Thyroid gland (tissue), 4 donors: ENCODE results near the gene VWF. TPM values are rescaled to one million over a fixed set of nuclear protein-coding genes. Genes with fewer than 3 reads are reported as not detected.

Experiments
- DNase-seq, 2 donors: peaks; one replicate each; pipeline ENCODE4 v3.0.0-alpha.2; 2019
- H3K27ac ChIP-seq, 3 donors: fragments of 200-600 bp; sonication (generic); 1 replicate in 2 of 3; 2 replicates in 1 of 3; pipeline ENCODE4 v1.5.1; 2016 to 2019; ENCODE audit warnings: mild to moderate bottlenecking in 1 of 3, moderate library complexity in 1 of 3
- H3K27me3 ChIP-seq: fragments of 200-600 bp; sonication (generic); one replicate; pipeline ENCODE4 v1.5.1; 2019
- H3K36me3 ChIP-seq, 2 donors: fragments of 200-600 bp; sonication (generic); one replicate each; pipeline ENCODE4 v1.5.1; 2016 to 2019
- H3K4me1 ChIP-seq, 2 donors: fragments of 200-600 bp; sonication (generic); one replicate each; pipeline ENCODE4 v1.5.1; 2017 to 2019
- H3K4me3 ChIP-seq, 3 donors: fragments of 200-600 bp; sonication (generic); replicated peaks in 1 of 3; 1 replicate in 2 of 3; 2 replicates in 1 of 3; pipeline ENCODE4 v1.5.1; 2016; ENCODE audit warnings: mild to moderate bottlenecking in 1 of 3
- H3K9me3 ChIP-seq: fragments of 200-600 bp; sonication (generic); one replicate; pipeline ENCODE4 v1.5.1; 2017
- CTCF ChIP-seq, 6 experiments: fragments of 200-600 bp in 3 of 6; fragments of 450-650 bp in 3 of 6; sonication (generic) in 3 of 6; IDR thresholded peaks; one replicate each; pipeline ENCODE4 v1.5.1; 2016 to 2019; ENCODE audit warnings: antibody characterized with exemption in 6 of 6, mild to moderate bottlenecking in 2 of 6, inconsistent platforms in 1 of 6, moderate library complexity in 1 of 6
- POLR2A ChIP-seq, 2 donors: fragments of 450-650 bp; IDR thresholded peaks; one replicate each; pipeline ENCODE4 v1.6.1; 2017; ENCODE audit warnings: antibody characterized with exemption in 2 of 2, mild to moderate bottlenecking in 2 of 2, moderate library complexity in 1 of 2
- WGBS, 2 donors: methylation state at CpG; one replicate each; pipeline ENCODE4 v1.1.5; 2017; 5-methylcytosine and 5-hydroxymethylcytosine counted together
- intact Hi-C: fragments of 100-400 bp; cut with DNase I; formaldehyde crosslinking; loops from one replicate; pipeline ENCODE4 v1.15.1; 2023
- total RNA-seq, 4 donors: library from RNA; depleted of rRNA; stranded (reverse); fragments of >200 nt; gene quantifications; one replicate each; pipeline ENCODE4 v1.2.3, GENCODE V29; 2016

The VWF gene
- total RNA-seq, 4 donors from 2014 or later, result 54.3 to 169 (median 98.5) TPM

- Histone ChIP-seq H3K27me3 (no peaks in the 10 kb centered on the region), H3K27ac (no peak overlapping the region), H3K4me3 (no peak overlapping the region), H3K9me3 (no peaks in the 10 kb centered on the region), H3K4me1 (peaks cover 0 to 22% of the 10 kb centered on the region in 2 donors), H3K36me3 (no peaks in the 10 kb centered on the region)
- intact Hi-C loops, result no loop called here
- TF ChIP-seq CTCF (IDR thresholded peaks at IDR 0.05) (no peak), POLR2A (IDR thresholded peaks at IDR 0.05) (no peak)
- 93 to 99% methylated on average over 6 of the region's 6 CpGs for WGBS, 2 donors
- no peak for DNase-seq
These were observed 39.5 kb downstream of the VWF start for GRCh38 chr12:6084969-6085450.

- H3K27me3 ChIP-seq, result no peaks in the 10 kb centered on the region
- WGBS, 2 donors, result 46 to 53% methylated on average over 7 of the region's 7 CpGs
- no peaks in the 10 kb centered on the region for H3K36me3 ChIP-seq
- H3K9me3 ChIP-seq, result no peaks in the 10 kb centered on the region
- DNase-seq, result peak in 1 of 2 donors; percentile 27
- peak overlapping the region in 1 of 3 donors; percentile 6 for H3K27ac ChIP-seq
- H3K4me3 ChIP-seq, result no peak overlapping the region
- TF ChIP-seq POLR2A (IDR thresholded peaks at IDR 0.05) (no peak), CTCF (IDR thresholded peaks at IDR 0.05) (no peak)
- H3K4me1 ChIP-seq, result peaks cover 0 to 22% of the 10 kb centered on the region in 2 donors
- intact Hi-C loops, result no loop called here
These were observed 40.1 kb downstream of the VWF start for GRCh38 chr12:6084261-6084968.

- WGBS, 2 donors, result 54 to 69% methylated on average over 4 of the region's 4 CpGs
- Histone ChIP-seq H3K36me3 (no peaks in the 10 kb centered on the region), H3K4me3 (no peak overlapping the region), H3K27me3 (no peaks in the 10 kb centered on the region), H3K9me3 (no peaks in the 10 kb centered on the region), H3K27ac (no peak overlapping the region), H3K4me1 (peaks cover 0 to 15% of the 10 kb centered on the region in 2 donors)
- DNase-seq, result no peak
- intact Hi-C loops, result no loop called here
- TF ChIP-seq CTCF (IDR thresholded peaks at IDR 0.05) (no peak), POLR2A (IDR thresholded peaks at IDR 0.05) (no peak)
These were observed 40.9 kb downstream of the VWF start for GRCh38 chr12:6083601-6084000.

GRCh38 chr12:6082613-6083012 is 41.9 kb downstream of the VWF start:
- no peak for TF ChIP-seq POLR2A (IDR thresholded peaks at IDR 0.05)
- TF ChIP-seq CTCF (IDR thresholded peaks at IDR 0.05), result no peak
- no peaks in the 10 kb centered on the region for H3K9me3 ChIP-seq
- no peak overlapping the region for H3K27ac ChIP-seq
- no peak for DNase-seq
- no peak overlapping the region for H3K4me3 ChIP-seq
- no peaks in the 10 kb centered on the region for H3K27me3 ChIP-seq
- intact Hi-C loops, result no loop called here
- peaks cover 0 to 13% of the 10 kb centered on the region in 2 donors for H3K4me1 ChIP-seq
- 89 to 93% methylated on average over 3 of the region's 3 CpGs for WGBS, 2 donors
- H3K36me3 ChIP-seq, result no peaks in the 10 kb centered on the region
